HEK293 (cell line): Measurements from ENCODE around the gene PRSS22.
A peak's percentile ranks its signal among the peaks of the same experiment; 100 is the strongest.

Experiments
- CTCF ChIA-PET: fragments of 350-600 bp; formaldehyde crosslinking; extraction: SDS; loops from one replicate; lab custom pipeline; 2021; ENCODE audit warnings: antibody characterized with exemption; lab: Yijun Ruan, JAX
- POLR2A ChIA-PET: fragments of 300-600 bp; formaldehyde crosslinking; extraction: SDS; loops from one replicate; lab custom pipeline; 2020; ENCODE audit warnings: antibody characterized with exemption, inconsistent platforms; lab: Yijun Ruan, JAX
- H3K27ac ChIP-seq: fragments of 200-500 bp; sonication (Bioruptor generic); 2 replicates; pipeline ENCODE4 v1.5.1; 2014; ENCODE audit warnings: low read depth, low read length, control low read depth, inconsistent platforms; ENCODE audit errors: extremely low read depth
- H3K36me3 ChIP-seq, 2 experiments: fragments of 200-500 bp in 1 of 2; sonication (Bioruptor generic) in 1 of 2; 1 replicate in 1 of 2; 2 replicates in 1 of 2; pipeline ENCODE4 v1.5.1; 2014 to 2017; ENCODE audit warnings: inconsistent platforms in 2 of 2, low read length in 2 of 2; ENCODE audit not compliant: control insufficient read depth in 2 of 2, insufficient read depth in 1 of 2
- H3K4me1 ChIP-seq: fragments of 200-500 bp; sonication (Bioruptor generic); 2 replicates; pipeline ENCODE4 v1.5.1; 2014; ENCODE audit warnings: mild to moderate bottlenecking, low read length, inconsistent platforms; ENCODE audit not compliant: control insufficient read depth, insufficient read depth
- H3K4me3 ChIP-seq: 2 replicates; pipeline ENCODE4 v1.5.1; 2011; ENCODE audit warnings: low read depth, mild to moderate bottlenecking, control low read depth, low read length, moderate library complexity
- H3K9me3 ChIP-seq: fragments of 200-500 bp; sonication (Bioruptor generic); 2 replicates; pipeline ENCODE4 v1.5.1; 2014; ENCODE audit warnings: low read depth, low read length, inconsistent platforms; ENCODE audit not compliant: control insufficient read depth, insufficient read depth
- EGR2 ChIP-seq: fragments of 450-650 bp; formaldehyde crosslinking; IDR thresholded peaks from 2 replicates; pipeline ENCODE4 v1.5.1; 2016; ENCODE audit warnings: low read depth, missing biosample characterization, missing genetic modification characterization
- IKZF3 ChIP-seq: fragments of 450-650 bp; IDR thresholded peaks from 2 replicates; pipeline ENCODE4 v1.5.0; 2018; ENCODE audit warnings: missing biosample characterization, mild to moderate bottlenecking, missing genetic modification characterization, moderate library complexity
- KLF7 ChIP-seq: fragments of 450-650 bp; formaldehyde crosslinking; IDR thresholded peaks from 2 replicates; pipeline ENCODE4 v1.5.1; 2016; ENCODE audit warnings: missing biosample characterization, missing genetic modification characterization, borderline replicate concordance
- MYNN ChIP-seq: fragments of 450-650 bp; formaldehyde crosslinking; IDR thresholded peaks from 2 replicates; pipeline ENCODE4 v1.5.1; 2016; ENCODE audit warnings: missing biosample characterization, missing genetic modification characterization, borderline replicate concordance
- REST ChIP-seq: fragments of 450-650 bp; formaldehyde crosslinking; IDR thresholded peaks from 2 replicates; pipeline ENCODE4 v1.5.1; 2016; ENCODE audit warnings: missing biosample characterization, missing genetic modification characterization
- SALL2 ChIP-seq: fragments of 450-650 bp; formaldehyde crosslinking; IDR thresholded peaks from 2 replicates; pipeline ENCODE4 v1.5.0; 2017; ENCODE audit warnings: missing biosample characterization, mild to moderate bottlenecking, missing genetic modification characterization, borderline replicate concordance
- ZBTB1 ChIP-seq: fragments of 450-650 bp; formaldehyde crosslinking; IDR thresholded peaks from 2 replicates; pipeline ENCODE4 v1.5.1; 2016; ENCODE audit warnings: missing biosample characterization, missing genetic modification characterization
- ZFHX2 ChIP-seq: fragments of 450-650 bp; formaldehyde crosslinking; conservative IDR thresholded peaks from 2 replicates; pipeline ENCODE4 v1.5.1; 2016; ENCODE audit warnings: missing biosample characterization, missing genetic modification characterization
- ZFP3 ChIP-seq: fragments of 450-650 bp; formaldehyde crosslinking; IDR thresholded peaks from 2 replicates; pipeline ENCODE4 v1.5.1; 2016; ENCODE audit warnings: low read depth, missing biosample characterization, missing genetic modification characterization
- ZNF121 ChIP-seq: fragments of 450-650 bp; formaldehyde crosslinking; IDR thresholded peaks from 2 replicates; pipeline ENCODE4 v1.5.1; 2016; ENCODE audit warnings: missing biosample characterization, missing genetic modification characterization
- ZNF280D ChIP-seq: fragments of 450-650 bp; formaldehyde crosslinking; IDR thresholded peaks from 2 replicates; pipeline ENCODE4 v1.5.1; 2016; ENCODE audit warnings: missing biosample characterization, missing genetic modification characterization
- ZNF37A ChIP-seq: fragments of 450-650 bp; IDR thresholded peaks from 2 replicates; pipeline ENCODE4 v1.5.1; 2018; ENCODE audit warnings: missing biosample characterization, missing genetic modification characterization
- ZNF433 ChIP-seq: fragments of 450-650 bp; formaldehyde crosslinking; IDR thresholded peaks from 2 replicates; pipeline ENCODE4 v1.5.1; 2016; ENCODE audit warnings: missing biosample characterization, missing genetic modification characterization, low read depth
- ZNF449 ChIP-seq: fragments of 450-650 bp; formaldehyde crosslinking; IDR thresholded peaks from 2 replicates; pipeline ENCODE4 v1.5.1; 2017; ENCODE audit warnings: missing biosample characterization, mild to moderate bottlenecking, missing genetic modification characterization, moderate library complexity
- ZNF513 ChIP-seq: fragments of 450-650 bp; IDR thresholded peaks from 2 replicates; pipeline ENCODE4 v1.5.1; 2018; ENCODE audit warnings: missing biosample characterization, missing genetic modification characterization
- ZNF571 ChIP-seq: fragments of 450-650 bp; formaldehyde crosslinking; IDR thresholded peaks from 2 replicates; pipeline ENCODE4 v1.5.0; 2017; ENCODE audit warnings: missing biosample characterization, missing genetic modification characterization
- ZNF654 ChIP-seq: fragments of 450-650 bp; formaldehyde crosslinking; IDR thresholded peaks from 2 replicates; pipeline ENCODE4 v1.5.1; 2016; ENCODE audit warnings: low read depth, missing biosample characterization, missing genetic modification characterization
- ZXDB ChIP-seq: fragments of 450-650 bp; formaldehyde crosslinking; IDR thresholded peaks from 2 replicates; pipeline ENCODE4 v1.5.1; 2016; ENCODE audit warnings: missing biosample characterization, missing genetic modification characterization

Gene PRSS22

GRCh38 chr16:2819939-2820835 lies 37.8 kb downstream of the PRSS22 start:
- Histone ChIP-seq H3K4me1 (no peaks in the 10 kb centered on the region), H3K4me3 (no peak overlapping the region), H3K27ac (no peak overlapping the region), H3K9me3 (no peaks in the 10 kb centered on the region), H3K36me3 (no peaks in the 10 kb centered on the region)
- TF ChIP-seq ZNF449 (peak; percentile 30; the same call in 1 of the 2 replicates), ZXDB (no peak)
- POLR2A ChIA-PET: no interaction called here
- CTCF ChIA-PET: interaction anchor here (0.8 kb wide), 1 partner anchor 96 kb away, joined by 3 read pairs; no protein-coding TSS in a partner anchor

GRCh38 chr16:2819179-2819938 lies 38.6 kb downstream of the PRSS22 start:
- no peak overlapping the region for H3K27ac ChIP-seq
- CTCF ChIA-PET: interaction anchor here (0.6 kb wide), 1 partner anchor 107 kb away, joined by 3 read pairs; no protein-coding TSS in a partner anchor
- no peak for TF ChIP-seq ZNF433 (tag by site-specific recombination)
- TF ChIP-seq ZNF37A: no peak
- peak; percentile 75 for TF ChIP-seq ZFHX2
- peak; percentile 85 for TF ChIP-seq EGR2 (tag by site-specific recombination)
- no peak for TF ChIP-seq IKZF3
- TF ChIP-seq ZNF513: no peak
- no peak for TF ChIP-seq ZBTB1 (tag by site-specific recombination)
- TF ChIP-seq, all 188 proteins: peak for 2
- H3K36me3 ChIP-seq: no peaks in the 10 kb centered on the region
- no peaks in the 10 kb centered on the region for H3K9me3 ChIP-seq
- no peaks in the 10 kb centered on the region for H3K4me1 ChIP-seq
- no peak overlapping the region for H3K4me3 ChIP-seq
- POLR2A ChIA-PET: no interaction called here

- Histone ChIP-seq H3K27ac (no peak overlapping the region), H3K4me3 (no peak overlapping the region), H3K36me3 (no peaks in the 10 kb centered on the region), H3K9me3 (no peaks in the 10 kb centered on the region), H3K4me1 (no peaks in the 10 kb centered on the region)
- CTCF ChIA-PET: interaction anchor here (0.6 kb wide), 1 partner anchor 522 kb away, joined by 4 read pairs; no protein-coding TSS in a partner anchor
- TF ChIP-seq ZNF121: no peak
- TF ChIP-seq SALL2 (tag by site-specific recombination): no peak
- no peak for TF ChIP-seq MYNN (tag by site-specific recombination)
- TF ChIP-seq ZNF280D: no peak
- TF ChIP-seq KLF7 (tag by site-specific recombination): no peak
- no peak for TF ChIP-seq ZFP3 (tag by site-specific recombination)
- TF ChIP-seq REST (tag by site-specific recombination): no peak
- TF ChIP-seq ZNF571 (tag by site-specific recombination): no peak
- no peak for TF ChIP-seq ZNF654 (tag by site-specific recombination)
- POLR2A ChIA-PET: no interaction called here
Measured at GRCh38 chr16:2818272-2818876, 39.6 kb downstream of the PRSS22 start.
